Posterior vena cava (tissue), 2 donors: Measurements from ENCODE around the gene SGMS2. TPM values are rescaled to one million over a fixed set of nuclear protein-coding genes. Genes with fewer than 3 reads are reported as not detected.

ENCODE experiments used
- DNase-seq: peaks from one replicate; pipeline ENCODE4 v3.0.0-alpha.2; 2020; ENCODE audit warnings: low spot score
- intact Hi-C, 2 donors: fragments of 100-400 bp; cut with DNase I; formaldehyde crosslinking; loops; one replicate each; pipeline versions ENCODE4 v1.14.1 to v1.14.2; 2022 to 2023
- total RNA-seq, 2 donors: library from RNA; stranded (reverse); fragmentation: NEBNext Ultra II Directional; extraction: Animal tissue kit (Norgen Biotek cat#: 25700); gene quantifications; one replicate each; pipeline ENCODE4 v1.2.1, GENCODE V29; 2021
- donor health status: DM: yes; HTN: yes; CAD: no.
- donor health status: DM: yes; HTN: yes; CAD: no.

SGMS2 gene
- total RNA-seq, 2 donors from 2014 or later = 52.1 to 66.8 TPM

DNA sequence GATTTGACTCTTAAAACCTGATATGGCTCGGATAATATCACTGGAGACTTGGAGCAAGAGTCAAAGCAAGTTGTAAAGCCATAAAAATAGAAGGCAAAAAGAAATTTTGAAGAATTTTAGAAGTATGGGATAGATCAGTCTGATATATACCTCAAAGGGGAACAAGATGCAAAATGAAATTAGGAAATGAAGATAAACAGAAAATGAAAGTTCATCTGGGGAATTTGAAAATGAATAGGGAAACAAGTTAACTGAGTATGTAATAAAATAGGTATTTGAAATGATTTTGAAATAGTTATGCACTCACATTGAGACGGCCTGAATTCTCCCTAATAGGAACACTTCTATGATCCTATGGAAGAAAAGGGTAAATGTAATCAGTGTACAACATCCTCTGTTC is 112.3 kb downstream of the SGMS2 start:
- DNase-seq = no peak
- intact Hi-C loops = loop anchor here in 1 of 2 donors (10.0 kb wide), 1 partner anchor 48 kb away; the partner anchor contains the start of gene HADH

DNA sequence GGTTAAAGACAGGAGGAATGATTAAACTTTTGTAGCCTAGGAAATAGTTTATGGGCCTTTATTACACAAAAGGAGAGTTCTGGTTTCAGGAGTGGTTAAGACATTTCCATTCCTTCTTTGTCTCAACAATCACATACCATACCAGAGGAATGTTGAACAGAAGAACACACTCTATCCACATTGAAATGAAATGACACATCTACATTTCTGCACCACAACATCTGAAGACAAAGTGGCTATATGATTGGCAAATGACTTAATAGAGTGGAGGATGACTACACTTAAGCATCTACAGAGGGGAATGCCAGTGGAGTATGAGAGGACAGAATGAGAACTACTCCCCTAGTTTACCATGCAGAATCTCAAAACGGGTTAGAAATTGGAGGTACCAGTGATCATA is 114.6 kb downstream of the SGMS2 start:
- intact Hi-C loops = loop anchor here in 1 of 2 donors (10.0 kb wide), 1 partner anchor 45 kb away; the partner anchor contains the start of gene HADH

DNA sequence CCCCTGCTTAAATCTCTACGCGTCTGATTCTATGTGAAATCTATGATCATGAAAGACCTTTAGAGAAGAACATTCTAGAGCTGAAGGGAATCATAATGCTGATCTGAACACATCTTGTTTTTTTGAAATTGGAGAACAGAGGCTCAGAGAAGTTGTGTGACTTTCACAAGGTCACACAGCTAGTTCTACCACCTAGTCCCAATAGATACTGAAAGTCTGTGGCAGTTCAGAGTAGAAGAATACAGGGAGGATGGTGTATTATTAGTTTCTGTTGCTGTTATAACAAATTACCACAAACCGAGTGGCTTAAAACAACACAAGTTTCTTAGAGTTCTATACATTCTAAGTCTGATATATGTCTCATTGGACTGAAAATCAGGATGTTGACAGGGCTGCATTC is 121.1 kb downstream of the SGMS2 start:
- DNase-seq = no peak
- intact Hi-C loops = no loop called here

More for the DNA sequence above, 114.6 kb downstream of the SGMS2 start:
- DNase-seq = no peak

GRCh38 chr4:107950746-107951540 is 126.2 kb downstream of the SGMS2 start:
- intact Hi-C loops = no loop called here

GRCh38 chr4:107951551-107951950 is 126.8 kb downstream of the SGMS2 start:
- DNase-seq = no peak
- intact Hi-C loops = no loop called here

More at GRCh38 chr4:107950746-107951540, 126.2 kb downstream of the SGMS2 start:
- DNase-seq = no peak

- intact Hi-C loops = no loop called here
- DNase-seq = no peak
These were observed 131.3 kb downstream of the SGMS2 start for GRCh38 chr4:107956011-107956410.

Other genes starting within 250 kb of the SGMS2 start
- 10 to 100 TPM; 31.6 to 32.5 TPM for gene PAPSS1, start 104.7 kb upstream of the SGMS2 start, total RNA-seq
- gene CYP2U1, start 106.6 kb downstream of the SGMS2 start, total RNA-seq = 10 to 100 TPM; 12.2 to 13.2 TPM
- 10 to 100 TPM; 52.6 to 91.5 TPM for gene HADH, start 165.0 kb downstream of the SGMS2 start, total RNA-seq